Measurements from ENCODE around the gene NLGN1. TPM values are rescaled to one million over a fixed set of nuclear protein-coding genes. Genes with fewer than 3 reads are reported as not detected.

Gene NLGN1
- total RNA-seq, 4 donors from 2014 or later, result 21.6 to 50.7 (median 30.4) TPM

- no peak overlapping the region for H3K4me3 ChIP-seq
- no peak for DNase-seq (ENCODE audit: low spot score in 2 of 2)
- 84 to 91% methylated on average over 3 of the region's 3 CpGs for WGBS, 2 donors
Measured at GRCh38 chr3:174216946-174217718, 819.6 kb downstream of the NLGN1 start.

GRCh38 chr3:174218016-174218415, 820.5 kb downstream of the NLGN1 start:
- no peak overlapping the region for H3K27ac ChIP-seq
- H3K27me3 ChIP-seq, result no peaks in the 10 kb centered on the region
- H3K9me3 ChIP-seq, result no peaks in the 10 kb centered on the region
- H3K4me3 ChIP-seq, result no peak overlapping the region
- WGBS, 2 donors, result 93 to 96% methylated on average over 1 of the region's 1 CpG
- H3K4me1 ChIP-seq, result no peaks in the 10 kb centered on the region
- TF ChIP-seq POLR2A (IDR thresholded peaks at IDR 0.05), result no peak
- no peak for TF ChIP-seq EP300 (IDR thresholded peaks at IDR 0.05)
- TF ChIP-seq CTCF (IDR thresholded peaks at IDR 0.05), result no peak
- H3K36me3 ChIP-seq, result no peaks in the 10 kb centered on the region
- DNase-seq (ENCODE audit: low spot score in 2 of 2), result no peak

More at GRCh38 chr3:174216946-174217718, 819.6 kb downstream of the NLGN1 start:
- Histone ChIP-seq H3K27me3 (no peaks in the 10 kb centered on the region), H3K27ac (no peak overlapping the region), H3K9me3 (no peaks in the 10 kb centered on the region), H3K36me3 (no peaks in the 10 kb centered on the region), H3K4me1 (no peaks in the 10 kb centered on the region)
- TF ChIP-seq EP300 (IDR thresholded peaks at IDR 0.05), result no peak
- no peak for TF ChIP-seq POLR2A (IDR thresholded peaks at IDR 0.05)
- TF ChIP-seq CTCF (IDR thresholded peaks at IDR 0.05), result no peak

- Histone ChIP-seq H3K9me3 (no peaks in the 10 kb centered on the region), H3K4me1 (no peaks in the 10 kb centered on the region), H3K27ac (no peak overlapping the region), H3K27me3 (no peaks in the 10 kb centered on the region), H3K4me3 (no peak overlapping the region), H3K36me3 (no peaks in the 10 kb centered on the region)
- DNase-seq (ENCODE audit: low spot score in 2 of 2), result no peak
- TF ChIP-seq CTCF (IDR thresholded peaks at IDR 0.05) (peak in 1 of 5 experiments; percentile 10), EP300 (IDR thresholded peaks at IDR 0.05) (no peak), POLR2A (IDR thresholded peaks at IDR 0.05) (no peak)
- WGBS, 2 donors, result 63 to 65% methylated on average over 3 of the region's 3 CpGs
Measured at GRCh38 chr3:174219738-174220137, 822.2 kb downstream of the NLGN1 start.

- Histone ChIP-seq H3K4me3 (no peak overlapping the region), H3K9me3 (no peaks in the 10 kb centered on the region), H3K4me1 (no peaks in the 10 kb centered on the region), H3K27ac (no peak overlapping the region), H3K27me3 (no peaks in the 10 kb centered on the region), H3K36me3 (no peaks in the 10 kb centered on the region)
- no peak for DNase-seq (ENCODE audit: low spot score in 2 of 2)
- 61 to 64% methylated on average over 4 of the region's 4 CpGs for WGBS, 2 donors
- TF ChIP-seq POLR2A (IDR thresholded peaks at IDR 0.05) (no peak), EP300 (IDR thresholded peaks at IDR 0.05) (no peak), CTCF (IDR thresholded peaks at IDR 0.05) (no peak)
Measured at GRCh38 chr3:174220775-174221554, 823.4 kb downstream of the NLGN1 start.

GRCh38 chr3:174223042-174223441, 825.5 kb downstream of the NLGN1 start:
- 47 to 56% methylated on average over 6 of the region's 6 CpGs for WGBS, 2 donors
- Histone ChIP-seq H3K27me3 (no peaks in the 10 kb centered on the region), H3K9me3 (no peaks in the 10 kb centered on the region), H3K4me1 (no peaks in the 10 kb centered on the region), H3K4me3 (no peak overlapping the region), H3K36me3 (no peaks in the 10 kb centered on the region), H3K27ac (no peak overlapping the region)
- no peak for TF ChIP-seq EP300 (IDR thresholded peaks at IDR 0.05)
- no peak for TF ChIP-seq POLR2A (IDR thresholded peaks at IDR 0.05)
- TF ChIP-seq CTCF (IDR thresholded peaks at IDR 0.05), result no peak
- DNase-seq (ENCODE audit: low spot score in 2 of 2), result no peak
